ENCODE results near the gene NDUFB10.

DNA sequence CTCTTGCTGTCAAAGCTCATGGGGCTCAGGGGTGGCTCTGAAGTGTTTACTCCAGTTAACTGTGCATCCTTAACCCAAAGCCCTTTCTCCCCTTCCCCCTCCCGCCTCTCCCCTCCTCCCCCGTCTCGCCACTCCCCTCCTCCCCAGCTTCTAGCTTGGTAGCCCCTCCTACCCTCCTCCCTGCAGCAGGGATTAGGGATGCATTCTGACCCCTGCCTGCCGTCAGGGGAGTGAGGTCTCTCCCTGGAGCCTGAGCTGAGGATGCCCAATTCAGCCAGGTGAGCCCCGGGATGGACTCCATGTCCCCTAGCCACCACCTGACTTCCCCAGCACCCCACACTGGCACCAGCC is 42.7 kb upstream of the NDUFB10 start:
- TF ChIP-seq ZNF384 (IDR thresholded peaks at IDR 0.05) (no peak), ELF4 (IDR thresholded peaks at IDR 0.05) (no peak), SP1 (IDR thresholded peaks at IDR 0.05) (no peak), SUZ12 (IDR thresholded peaks at IDR 0.05) (no peak), ARNT (IDR thresholded peaks at IDR 0.05) (no peak), FOXK2 (IDR thresholded peaks at IDR 0.05) (no peak), FOXA1 (IDR thresholded peaks at IDR 0.05) (no peak), FOXM1 (IDR thresholded peaks at IDR 0.05; ENCODE audit: borderline replicate concordance) (no peak)

All from HEK293T (cell line).